Right cardiac atrium (tissue), 5 donors: ENCODE measurements around the gene SPON2. TPM values are rescaled to one million over a fixed set of nuclear protein-coding genes. Genes with fewer than 3 reads are reported as not detected.
A peak's percentile ranks its signal among the peaks of the same experiment; 100 is the strongest.

Experiments
- ATAC-seq, 2 donors: fragments of 200-7000 bp; cut with Tn5 transposase; one replicate each; pipeline versions ENCODE4 v1.8.0 to v1.9.1; 2020; ENCODE audit warnings: moderate library complexity in 2 of 2, mild to moderate bottlenecking in 1 of 2
- DNase-seq, 3 donors: peaks; one replicate each; pipeline ENCODE4 v3.0.0-alpha.2; 2020
- H3K27ac ChIP-seq: one replicate; pipeline ENCODE4 v1.5.1; 2013; ENCODE audit warnings: mild to moderate bottlenecking, low read length, control low read depth, moderate library complexity
- H3K27me3 ChIP-seq: one replicate; pipeline ENCODE4 v1.6.1; 2013; ENCODE audit not compliant: control insufficient read depth, insufficient read depth
- H3K4me1 ChIP-seq: one replicate; pipeline ENCODE4 v1.6.1; 2013; ENCODE audit warnings: low read length; ENCODE audit not compliant: control insufficient read depth, insufficient read depth
- H3K4me3 ChIP-seq: one replicate; pipeline ENCODE4 v1.5.1; 2013; ENCODE audit warnings: low read length, control low read depth
- H3K9me3 ChIP-seq: one replicate; pipeline ENCODE4 v1.6.1; 2013; ENCODE audit warnings: low read length; ENCODE audit not compliant: control insufficient read depth
- WGBS: extraction: QIAGEN DNeasy Blood & Tissue Kit; methylation state at CpG from one replicate; pipeline ENCODE4 v1.1.7; 2013; 5-methylcytosine and 5-hydroxymethylcytosine counted together
- intact Hi-C, 4 donors: fragments of 100-400 bp; cut with DNase I; formaldehyde crosslinking; loops; one replicate each; pipeline versions ENCODE4 v1.11.0 to v1.14.0; 2022 to 2023
- polyA plus RNA-seq: library from polyadenylated mRNA; stranded (reverse); fragments of 200-250 nt; gene quantifications from one replicate; pipeline ENCODE4 v1.2.3, GENCODE V29; 2013
- total RNA-seq, 4 donors: library from RNA; stranded (reverse); fragmentation: NEBNext Ultra II Directional; extraction: Animal tissue kit (Norgen Biotek cat#: 25700); gene quantifications; one replicate each; pipeline ENCODE4 v1.2.1, GENCODE V29; 2021
- donor health status: healthy with polysubstance abuse.
- donor health status: DM: no; HTN: yes; CAD: no.
- donor health status: DM: no; HTN: no; CAD: no.
- donor health status: DM: no; HTN: yes; CAD: no; lungs with severe emphysema.
- donor health status: DM: yes; HTN: yes; CAD: no.

SPON2 gene
- total and polyA plus RNA-seq, 5 donors: 9.6 to 27.4 (median 13.6) TPM

- WGBS: 77% methylated on average over 28 of the region's 28 CpGs
- Histone ChIP-seq H3K27me3 (no peaks in the 10 kb centered on the region), H3K9me3 (no peaks in the 10 kb centered on the region), H3K4me1 (no peaks in the 10 kb centered on the region), H3K27ac (peak overlapping the region; percentile 48), H3K4me3 (no peak overlapping the region)
- ATAC-seq (peak; percentile 64 to 69), DNase-seq (peak in 2 of 3 donors; percentile 69 to 73)
- intact Hi-C loops: loop anchor here in 1 of 4 donors (10.0 kb wide), 1 partner anchor 57 kb away; no protein-coding TSS in a partner anchor
These were observed 5.1 kb upstream of the SPON2 start for GRCh38 chr4:1177274-1178141.

GRCh38 chr4:1176398-1177273 is 4.3 kb upstream of the SPON2 start:
- Histone ChIP-seq H3K27ac (no peak overlapping the region), H3K4me1 (no peaks in the 10 kb centered on the region), H3K9me3 (no peaks in the 10 kb centered on the region), H3K4me3 (no peak overlapping the region), H3K27me3 (no peaks in the 10 kb centered on the region)
- no peak for ATAC-seq
- no peak for DNase-seq
- intact Hi-C loops: loop anchor here in 1 of 4 donors (10.0 kb wide), 1 partner anchor 58 kb away; no protein-coding TSS in a partner anchor
- 60% methylated on average over 1 of the region's 1 CpG for WGBS

- intact Hi-C loops: loop anchor here in 1 of 4 donors (10.0 kb wide), 1 partner anchor 59 kb away; no protein-coding TSS in a partner anchor
- H3K4me3 ChIP-seq: no peak overlapping the region
- ATAC-seq: no peak
- WGBS: 97% methylated on average over 7 of the region's 7 CpGs
- H3K27ac ChIP-seq: no peak overlapping the region
- no peaks in the 10 kb centered on the region for H3K27me3 ChIP-seq
- no peaks in the 10 kb centered on the region for H3K4me1 ChIP-seq
- peak in 1 of 3 donors; percentile 37 for DNase-seq
- H3K9me3 ChIP-seq: no peaks in the 10 kb centered on the region
These were observed 3.3 kb upstream of the SPON2 start for GRCh38 chr4:1175635-1176229.

- intact Hi-C loops: loop anchor here in 1 of 4 donors (10.0 kb wide), 1 partner anchor 60 kb away; no protein-coding TSS in a partner anchor
- H3K4me1 ChIP-seq: no peaks in the 10 kb centered on the region
- no peaks in the 10 kb centered on the region for H3K27me3 ChIP-seq
- H3K4me3 ChIP-seq: no peak overlapping the region
- no peak overlapping the region for H3K27ac ChIP-seq
- H3K9me3 ChIP-seq: no peaks in the 10 kb centered on the region
- ATAC-seq (no peak), DNase-seq (peak in 1 of 3 donors; percentile 67)
- WGBS: 83% methylated on average over 20 of the region's 20 CpGs
These were observed 2.7 kb upstream of the SPON2 start for GRCh38 chr4:1174941-1175634.

- ATAC-seq: peak; percentile 34 to 51
- WGBS: 42% methylated on average over 20 of the region's 20 CpGs
- peak overlapping the region; percentile 40 for H3K27ac ChIP-seq
These were observed 781 bp upstream of the SPON2 start for GRCh38 chr4:1172971-1173757.

GRCh38 chr4:1171311-1172227 is 814 bp downstream of the SPON2 start:
- no peaks in the 10 kb centered on the region for H3K27me3 ChIP-seq
- no peak overlapping the region for H3K27ac ChIP-seq
- no peaks in the 10 kb centered on the region for H3K4me1 ChIP-seq
- peak; percentile 34 to 74 (median 72) for DNase-seq
- peak overlapping the region; percentile 14 for H3K4me3 ChIP-seq
- intact Hi-C loops: loop anchor here in 1 of 4 donors (10.0 kb wide), 1 partner anchor 63 kb away; no protein-coding TSS in a partner anchor
- H3K9me3 ChIP-seq: no peaks in the 10 kb centered on the region
- WGBS: 3% methylated on average over 88 of the region's 88 CpGs
- no peak for ATAC-seq

More at GRCh38 chr4:1172971-1173757, 781 bp upstream of the SPON2 start:
- peak in 2 of 3 donors; percentile 70 to 78 for DNase-seq
- intact Hi-C loops: loop anchor here in 1 of 4 donors (10.0 kb wide), 1 partner anchor 62 kb away; no protein-coding TSS in a partner anchor
- H3K9me3 ChIP-seq: no peaks in the 10 kb centered on the region
- no peak overlapping the region for H3K4me3 ChIP-seq
- no peaks in the 10 kb centered on the region for H3K27me3 ChIP-seq
- H3K4me1 ChIP-seq: no peaks in the 10 kb centered on the region

- H3K9me3 ChIP-seq: no peaks in the 10 kb centered on the region
- H3K4me1 ChIP-seq: no peaks in the 10 kb centered on the region
- H3K4me3 ChIP-seq: peak overlapping the region; percentile 14
- no peak for ATAC-seq
- intact Hi-C loops: loop anchor here in 1 of 4 donors (10.0 kb wide), 1 partner anchor 64 kb away; no protein-coding TSS in a partner anchor
- WGBS: 23% methylated on average over 42 of the region's 42 CpGs
- DNase-seq: peak in 2 of 3 donors; percentile 43 to 76
- H3K27ac ChIP-seq: no peak overlapping the region
- H3K27me3 ChIP-seq: no peaks in the 10 kb centered on the region
These were observed 1.4 kb downstream of the SPON2 start for GRCh38 chr4:1170976-1171310.

- H3K4me1 ChIP-seq: no peaks in the 10 kb centered on the region
- DNase-seq (peak in 2 of 3 donors; percentile 49 to 51), ATAC-seq (no peak)
- no peaks in the 10 kb centered on the region for H3K9me3 ChIP-seq
- H3K27me3 ChIP-seq: no peaks in the 10 kb centered on the region
- WGBS: 72% methylated on average over 37 of the region's 37 CpGs
- intact Hi-C loops: loop anchor here in 1 of 4 donors (10.0 kb wide), 1 partner anchor 64 kb away; no protein-coding TSS in a partner anchor
- no peak overlapping the region for H3K4me3 ChIP-seq
- no peak overlapping the region for H3K27ac ChIP-seq
These were observed 2.0 kb downstream of the SPON2 start for GRCh38 chr4:1170156-1170975.
